GM19452 (cell line): ENCODE results near the gene SMIM35.
"Not testable (repeated sequence)": the region's sequence is repeated elsewhere in the genome, so short reads cannot be mapped to it uniquely, and the experiment has no call there.

ENCODE experiments used
- ATAC-seq: cut with Tn5 transposase; IDR thresholded peaks from one replicate; pipeline ENCODE4 v1.9.1; 2021; ENCODE audit not compliant: unreplicated experiment

The SMIM35 gene

GRCh38 chr11:118082880-118083552 lies 3.7 kb downstream of the SMIM35 start:
- no peak for ATAC-seq

- no peak for ATAC-seq
Observed at GRCh38 chr11:118081241-118081958, 5.4 kb downstream of the SMIM35 start.

DNA sequence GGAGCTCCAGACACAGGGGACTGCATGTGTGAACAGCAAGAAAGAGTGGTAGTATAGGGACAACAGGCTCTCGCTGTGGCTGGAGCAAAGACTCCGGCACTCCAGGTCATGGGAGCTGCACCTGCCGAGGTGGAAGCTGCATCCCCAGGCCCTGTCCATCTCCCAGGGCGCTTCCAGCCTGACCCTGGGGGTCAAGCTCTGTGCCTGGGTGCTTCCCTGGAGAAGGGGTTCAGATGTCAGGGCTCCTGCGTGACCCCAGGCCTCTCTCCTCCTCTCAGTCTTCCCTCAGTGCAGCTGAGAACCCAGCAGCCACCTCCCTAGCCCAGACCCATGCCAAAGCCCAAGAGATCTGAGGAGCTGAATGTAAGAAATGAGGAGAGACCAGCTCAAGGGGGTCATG lies 6.5 kb downstream of the SMIM35 start:
- no peak for ATAC-seq

DNA sequence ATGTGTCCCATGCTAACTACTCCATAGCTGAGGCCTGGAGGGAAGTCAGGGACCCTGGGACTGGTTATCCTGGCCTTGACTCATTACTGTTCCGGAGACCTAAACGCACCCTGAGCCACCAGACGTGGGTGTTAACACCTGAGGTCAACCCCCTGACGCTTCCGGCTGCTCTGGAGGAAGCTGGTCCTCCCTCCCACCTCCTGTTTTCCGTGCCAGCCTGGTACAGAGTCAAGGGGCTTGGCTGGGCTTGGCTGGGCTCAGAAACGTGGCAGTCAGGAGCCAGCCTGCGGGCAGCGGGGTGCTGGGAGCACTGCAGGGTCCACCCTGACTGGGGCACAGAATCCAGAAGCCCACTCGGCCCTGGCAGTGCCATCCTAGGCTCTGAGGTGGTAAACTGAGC lies 7.3 kb downstream of the SMIM35 start:
- ATAC-seq: no peak

- ATAC-seq: no peak
Observed at GRCh38 chr11:118078911-118079411, 7.8 kb downstream of the SMIM35 start.

- ATAC-seq: no peak
Observed at GRCh38 chr11:118076754-118077281, 9.9 kb downstream of the SMIM35 start, which contains the start of gene TMPRSS4. TMPRSS4 (plus strand) TSS chr11:118077078; CDS start chr11:118077303, 225 bp downstream.

DNA sequence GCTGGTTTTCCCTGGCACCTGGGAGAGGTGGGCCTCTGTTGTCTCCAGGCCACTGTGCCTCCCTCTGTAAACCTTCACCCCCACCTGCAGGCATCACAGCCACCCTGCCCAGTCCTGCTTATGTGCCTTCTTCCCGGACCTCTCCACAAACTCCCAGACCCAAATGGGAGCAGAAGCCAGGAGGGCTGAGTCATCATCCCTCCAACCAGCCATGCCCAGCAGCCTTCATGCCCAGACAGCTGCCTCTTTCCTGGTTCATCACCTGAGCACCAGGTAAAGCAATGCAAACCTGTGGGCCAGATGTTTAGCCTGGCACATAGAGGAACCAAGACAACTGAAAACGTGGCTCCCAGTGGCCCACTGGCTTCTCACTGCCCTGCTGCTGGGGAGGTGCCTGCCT lies 12.0 kb downstream of the SMIM35 start:
- ATAC-seq: no peak

DNA sequence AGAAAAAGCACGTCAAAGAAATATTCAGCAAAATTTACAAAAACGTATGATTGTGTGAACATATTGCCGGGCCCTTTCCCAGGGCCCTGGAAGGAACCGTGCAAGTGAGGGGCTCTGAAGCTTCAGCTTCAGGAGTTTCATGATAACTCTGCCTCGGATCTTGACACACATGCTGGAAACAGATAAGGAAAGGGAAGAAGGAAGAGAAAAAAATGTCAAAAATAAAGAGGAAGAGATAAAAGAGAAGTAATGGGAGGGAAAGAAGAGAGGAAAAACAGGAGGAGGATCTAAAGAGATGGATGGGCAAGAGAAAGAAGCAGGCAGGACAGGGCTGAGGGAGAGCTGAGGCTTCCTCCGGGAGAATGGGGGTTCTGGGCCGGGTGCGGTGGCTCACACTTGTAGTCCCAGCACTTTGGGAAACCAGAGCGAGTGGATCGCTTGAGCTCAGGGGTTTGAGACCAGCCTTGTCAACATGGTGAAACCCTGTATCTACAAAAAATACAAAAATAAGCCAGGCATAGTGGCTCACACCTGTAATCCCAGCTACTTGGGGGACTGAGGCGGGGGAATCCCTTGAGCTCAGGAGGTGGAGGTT lies 12.6 kb downstream of the SMIM35 start:
- no peak for ATAC-seq

GRCh38 chr11:118073554-118073953 lies 13.2 kb downstream of the SMIM35 start:
- ATAC-seq: no peak

DNA sequence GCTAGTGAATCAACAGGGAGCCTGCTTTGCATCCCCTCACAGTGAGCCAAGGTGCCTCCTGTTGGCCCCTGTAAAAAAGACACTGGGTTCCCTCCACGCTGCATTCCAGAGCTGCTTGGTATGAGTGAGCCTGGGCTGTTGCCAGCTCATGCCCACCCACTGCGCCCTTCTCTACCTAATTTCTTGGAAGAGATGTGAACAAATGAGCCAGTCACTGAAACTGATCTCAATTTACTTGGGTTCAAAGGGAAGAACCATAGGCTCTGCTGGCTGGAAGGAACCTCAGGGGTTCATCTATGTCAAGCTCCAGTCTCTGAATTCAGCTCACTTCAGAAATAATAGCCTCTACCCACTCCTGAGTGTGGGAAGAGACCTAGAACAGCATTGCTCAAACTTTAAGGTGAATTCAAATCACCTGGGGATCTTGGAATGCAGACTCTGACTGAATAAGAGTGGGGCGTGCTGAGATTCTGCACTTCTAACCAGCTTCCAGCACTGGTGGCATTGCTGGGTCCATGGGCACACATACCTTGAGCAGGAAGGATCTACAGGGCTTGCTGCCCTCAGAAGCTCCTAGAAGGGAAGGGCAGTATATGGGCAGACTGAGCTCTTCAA lies 15.2 kb downstream of the SMIM35 start:
- ATAC-seq: no peak

- no peak for ATAC-seq
Observed at GRCh38 chr11:118068945-118069612, 17.7 kb downstream of the SMIM35 start.

GRCh38 chr11:118068206-118068944 lies 18.4 kb downstream of the SMIM35 start:
- no peak for ATAC-seq

DNA sequence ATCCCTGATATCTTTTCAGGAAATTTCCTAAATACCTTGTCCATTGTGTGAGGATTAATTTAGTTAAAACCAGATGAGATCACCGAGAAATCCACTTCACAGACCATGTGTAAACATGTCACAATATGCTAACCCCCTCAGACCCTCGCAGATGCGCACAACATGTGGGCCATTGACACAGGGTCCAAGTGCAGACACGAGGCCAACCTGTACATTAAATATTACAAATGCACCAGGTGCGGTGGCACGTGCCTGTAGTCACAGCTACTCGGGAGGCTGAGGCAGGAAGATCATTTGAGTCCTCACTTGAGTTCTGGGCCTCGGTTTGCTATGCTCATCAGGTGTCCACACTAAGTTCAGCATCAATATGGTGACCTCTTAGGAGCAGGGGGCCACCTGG lies 19.8 kb downstream of the SMIM35 start:
- no peak for ATAC-seq

- no peak for ATAC-seq
Observed at GRCh38 chr11:118065384-118065783, 21.4 kb downstream of the SMIM35 start.

DNA sequence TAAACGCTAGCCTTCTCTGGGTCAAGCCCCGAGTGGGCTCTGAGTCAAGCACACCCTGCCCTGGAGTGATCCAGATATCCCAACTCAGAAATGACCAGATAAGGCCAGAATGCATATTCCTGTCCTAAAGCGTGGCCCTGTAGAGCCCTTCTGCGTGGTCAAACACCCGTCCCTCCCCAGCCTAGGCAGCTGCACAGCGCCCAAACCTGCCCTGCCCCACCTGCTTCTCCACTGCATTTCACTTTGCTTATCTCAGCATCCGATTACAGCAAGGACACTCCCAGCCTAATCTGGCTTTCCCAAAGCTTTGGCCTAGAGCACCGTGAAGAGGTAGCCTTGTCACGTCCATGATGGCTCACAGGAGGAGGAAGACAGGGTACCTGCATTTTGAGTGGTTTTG lies 21.8 kb downstream of the SMIM35 start:
- no peak for ATAC-seq

DNA sequence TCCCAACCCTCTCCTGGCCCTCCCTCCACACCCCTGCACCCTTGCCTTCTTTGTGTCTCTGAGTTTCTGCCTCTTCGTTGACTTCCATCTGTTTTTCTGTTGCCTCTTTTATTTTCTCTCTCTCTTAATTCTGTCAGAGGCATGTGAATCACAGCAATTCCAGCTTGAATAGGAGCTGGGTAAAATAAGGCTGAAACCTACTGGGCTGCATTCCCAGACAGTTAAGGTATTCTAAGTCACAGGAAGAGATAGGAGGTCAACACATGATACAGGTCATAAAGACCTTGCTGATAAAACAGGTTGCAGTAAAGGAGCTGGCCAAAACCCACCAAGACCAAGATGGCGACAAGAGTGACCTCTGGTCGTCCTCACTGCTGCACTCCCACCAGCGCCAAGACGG lies 24.1 kb downstream of the SMIM35 start:
- ATAC-seq: not testable (repeated sequence)

GRCh38 chr11:118062181-118062580 lies 24.6 kb downstream of the SMIM35 start:
- ATAC-seq: not testable (repeated sequence)

- ATAC-seq: no peak
Observed at GRCh38 chr11:118061586-118062125, 25.1 kb downstream of the SMIM35 start.

DNA sequence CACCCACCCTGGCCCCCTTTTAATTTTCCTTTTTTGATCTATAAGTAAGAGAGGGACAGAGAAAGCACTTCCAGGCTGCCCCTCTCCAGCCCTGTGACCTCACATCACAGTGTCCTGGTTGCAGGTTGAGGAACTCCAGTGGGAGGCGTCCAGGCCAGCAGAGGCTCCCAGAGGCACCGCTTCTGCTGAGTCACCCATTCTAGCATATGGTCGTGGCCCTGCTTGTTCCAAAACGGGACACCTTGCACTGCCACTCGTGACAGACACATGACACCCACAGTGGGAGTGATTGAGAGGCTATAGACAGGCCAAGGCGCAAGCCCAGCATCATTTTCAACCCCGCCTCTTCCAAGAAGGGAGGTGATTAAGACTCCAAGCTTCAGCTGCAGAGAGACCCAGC lies 25.9 kb downstream of the SMIM35 start:
- ATAC-seq: no peak
